NCI-H82 treated with DMSO at 0.1 percent for 48 hours (cell line): ENCODE measurements around the gene ADAP2.
"Not testable (repeated sequence)": the region's sequence is repeated elsewhere in the genome, so short reads cannot be mapped to it uniquely, and the experiment has no call there.

Source experiments
- DNase-seq: peaks from one replicate; lab custom pipeline; 2025; ENCODE audit not compliant: unreplicated experiment; lab: John Stamatoyannopoulos, UW

The ADAP2 gene

DNA sequence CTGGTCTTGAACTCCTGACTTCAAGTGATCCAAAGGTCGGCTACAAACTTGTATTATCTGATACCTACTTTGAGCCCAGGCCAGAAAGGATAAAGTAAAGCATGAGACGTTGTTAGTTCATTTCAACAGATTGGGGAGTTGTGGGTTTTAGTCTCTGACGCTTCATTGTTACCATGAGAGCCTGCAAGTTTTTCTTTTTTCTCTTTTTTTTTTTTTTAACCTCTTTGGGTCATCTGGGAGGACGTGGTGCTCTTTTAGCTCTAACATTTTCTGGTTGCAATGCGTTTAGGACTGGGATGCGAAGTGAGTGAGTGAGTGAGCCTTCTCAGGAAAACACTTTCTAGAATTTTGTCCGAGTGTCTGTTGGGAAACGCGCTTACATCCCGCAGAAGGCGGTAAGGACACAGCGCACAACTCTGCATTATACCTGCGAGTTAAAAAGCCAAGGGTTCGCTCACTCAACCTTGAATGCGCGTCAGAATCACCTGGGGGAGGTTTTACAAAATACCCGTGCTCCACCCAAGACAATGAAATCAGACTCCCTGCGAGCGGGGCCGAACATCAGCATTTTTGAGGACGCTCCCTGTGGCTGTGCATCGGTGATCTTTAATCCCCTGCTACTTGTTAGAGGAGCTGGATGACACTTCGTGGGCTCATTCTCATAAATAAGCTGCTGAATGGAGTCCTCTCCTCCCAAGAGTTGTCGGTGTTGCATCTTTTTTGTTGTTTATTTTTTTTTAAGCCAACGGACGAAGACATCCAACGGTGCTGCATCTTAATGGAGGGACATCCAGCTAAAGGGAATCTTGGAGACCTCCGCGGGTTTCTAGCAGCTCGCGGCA, 48.5 kb downstream of the ADAP2 start:
- no peak for DNase-seq

DNA sequence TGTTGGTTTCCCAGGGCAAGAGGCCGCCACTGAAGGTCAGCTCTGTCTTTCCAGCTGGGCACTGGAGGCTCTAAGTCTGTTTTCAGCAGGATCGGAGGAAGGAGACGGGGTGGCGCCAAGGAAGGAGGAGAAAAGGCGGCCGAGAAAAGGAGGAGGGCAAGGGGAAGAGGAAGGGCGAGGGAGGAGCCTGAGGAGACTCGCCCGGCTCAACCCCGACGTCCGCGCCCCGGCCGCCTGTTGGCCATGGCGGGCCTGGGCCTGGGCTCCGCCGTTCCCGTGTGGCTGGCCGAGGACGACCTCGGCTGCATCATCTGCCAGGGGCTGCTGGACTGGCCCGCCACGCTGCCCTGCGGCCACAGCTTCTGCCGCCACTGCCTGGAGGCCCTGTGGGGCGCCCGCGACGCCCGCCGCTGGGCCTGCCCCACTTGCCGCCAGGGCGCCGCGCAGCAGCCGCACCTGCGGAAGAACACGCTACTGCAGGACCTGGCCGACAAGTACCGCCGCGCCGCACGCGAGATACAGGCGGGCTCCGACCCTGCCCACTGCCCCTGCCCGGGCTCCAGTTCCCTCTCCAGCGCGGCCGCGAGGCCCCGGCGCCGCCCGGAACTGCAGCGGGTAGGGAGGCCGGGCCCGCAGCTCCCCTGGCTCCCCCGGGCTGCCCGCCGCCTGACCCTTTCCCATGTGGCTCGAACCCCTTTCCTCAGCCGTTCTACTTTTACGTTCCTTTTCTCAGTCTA, 49.3 kb downstream of the ADAP2 start, which contains the start of gene RNF135:
RNF135 (plus strand) TSS at position 209 of the 737 bp plus-strand sequence; CDS start at position 244, 35 bp downstream.
- DNase-seq, result peak; percentile 62

DNA sequence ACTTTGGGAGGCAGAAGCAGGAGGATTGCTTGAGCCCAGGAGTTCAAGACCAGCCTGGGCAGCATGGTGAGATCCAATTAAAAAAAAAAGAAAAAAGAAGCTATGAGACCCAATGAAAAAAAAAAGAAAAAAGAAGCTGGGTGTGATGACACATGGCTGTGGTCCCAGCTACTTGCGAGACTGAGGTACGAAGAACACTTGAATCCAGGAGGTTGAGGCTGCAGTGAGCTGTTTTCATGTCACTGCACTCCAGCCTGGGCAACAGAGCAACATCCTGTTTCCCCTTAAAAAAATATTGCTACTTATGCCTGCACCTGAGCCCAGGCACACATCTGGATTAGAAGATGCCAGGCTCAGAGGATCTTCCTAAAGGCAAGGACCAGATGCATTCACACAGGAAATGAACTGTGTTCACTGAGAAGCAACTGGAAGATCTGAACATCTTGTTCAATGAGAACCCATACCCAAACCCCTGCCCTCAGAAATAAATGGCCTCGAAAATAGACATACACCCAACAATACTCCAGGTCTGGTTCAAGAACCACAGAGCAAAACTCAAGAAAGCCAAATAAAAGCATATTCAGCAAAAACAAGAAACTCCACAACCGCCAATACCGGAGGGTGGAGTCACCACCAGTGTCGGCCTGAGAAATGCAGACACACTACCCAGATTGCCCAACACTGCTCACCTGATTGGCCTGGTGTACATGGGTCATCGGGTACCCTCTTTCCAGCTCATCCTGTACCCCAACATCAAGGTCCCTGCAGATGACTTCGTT, 53.5 kb downstream of the ADAP2 start:
- no peak for DNase-seq

DNA sequence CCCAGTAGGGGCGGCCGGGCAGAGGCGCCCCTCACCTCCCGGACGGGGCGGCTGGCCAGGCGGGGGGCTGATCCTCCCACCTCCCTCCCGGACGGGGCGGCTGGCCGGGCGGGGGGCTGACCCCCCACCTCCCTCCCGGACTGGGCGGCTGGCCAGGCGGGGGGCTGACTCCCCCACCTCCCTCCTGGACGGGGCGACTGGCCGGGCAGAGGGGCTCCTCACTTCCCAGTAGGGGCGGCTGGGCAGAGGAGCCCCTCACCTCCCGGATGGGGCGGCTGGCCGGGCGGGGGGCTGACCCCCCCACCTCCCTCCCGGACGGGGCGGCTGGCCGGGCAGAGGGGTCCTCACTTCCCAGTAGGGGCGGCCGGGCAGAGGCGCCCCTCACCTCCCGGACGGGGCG, 58.2 kb downstream of the ADAP2 start:
- DNase-seq, result not testable (repeated sequence)

DNA sequence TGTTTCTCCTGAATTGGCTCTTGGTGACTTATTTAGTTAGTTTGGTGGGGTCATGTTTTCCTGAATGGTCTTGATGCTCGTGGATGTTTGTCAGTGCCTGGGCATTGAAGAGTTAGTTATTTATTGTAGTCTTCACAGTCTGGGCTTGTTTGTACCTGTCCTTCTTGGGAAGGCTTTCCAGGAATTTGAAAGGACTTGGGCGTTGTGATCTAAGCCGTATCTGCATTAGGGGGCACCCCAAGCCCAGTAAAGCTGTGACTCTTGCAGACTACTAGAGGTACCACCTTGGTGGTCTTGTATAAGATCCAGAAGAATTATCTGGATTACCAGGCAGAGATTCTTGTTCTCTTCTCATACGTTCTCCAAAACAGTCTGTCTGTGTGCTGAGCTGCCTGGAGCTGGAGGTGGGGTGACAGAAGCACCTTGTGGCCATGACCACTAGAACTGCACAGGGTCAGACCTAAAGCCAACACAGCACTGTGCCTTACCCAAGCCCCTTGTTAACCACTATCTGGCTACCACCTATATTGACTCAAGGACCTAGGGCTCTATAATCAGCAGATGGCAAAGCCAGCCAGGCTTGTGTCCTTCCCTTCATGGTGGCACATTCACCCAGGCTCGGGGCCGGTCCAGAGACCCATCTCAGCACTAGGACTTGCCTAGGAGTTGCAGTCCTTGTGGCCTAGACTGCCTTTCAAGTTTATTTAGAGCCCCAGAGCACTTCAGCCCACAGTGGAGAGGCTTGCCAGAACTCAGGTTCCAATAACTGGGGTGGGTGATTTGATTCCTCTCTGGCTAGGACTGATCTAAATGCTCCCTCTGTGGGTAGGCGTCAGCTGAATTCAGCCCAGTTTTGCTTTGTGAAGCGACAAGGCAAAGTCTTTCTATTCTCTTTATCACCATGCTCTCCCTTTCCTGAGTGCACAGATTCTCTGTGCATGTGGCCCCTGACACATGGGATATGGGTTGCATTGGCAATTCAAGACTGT, 60.1 kb downstream of the ADAP2 start:
- DNase-seq, result no peak

DNA sequence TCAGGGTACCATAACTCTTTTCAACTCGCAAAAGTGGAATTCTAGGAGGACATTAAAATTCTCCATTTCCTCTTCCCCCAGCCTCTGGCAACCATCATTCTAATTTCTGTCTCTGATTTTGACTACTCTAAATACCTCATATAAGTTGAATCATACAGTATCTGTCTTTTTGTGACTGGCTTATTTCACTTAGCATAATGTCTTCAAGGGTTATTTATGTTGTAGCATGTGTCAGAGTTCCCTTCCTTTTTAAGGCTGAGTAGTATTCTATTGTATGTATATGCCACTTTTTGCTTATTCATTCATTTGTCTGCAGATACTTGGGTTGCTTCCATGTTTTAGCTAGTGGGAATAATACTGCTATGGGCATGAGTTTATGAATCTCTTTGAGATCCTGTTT, 61.1 kb downstream of the ADAP2 start:
- no peak for DNase-seq

DNA sequence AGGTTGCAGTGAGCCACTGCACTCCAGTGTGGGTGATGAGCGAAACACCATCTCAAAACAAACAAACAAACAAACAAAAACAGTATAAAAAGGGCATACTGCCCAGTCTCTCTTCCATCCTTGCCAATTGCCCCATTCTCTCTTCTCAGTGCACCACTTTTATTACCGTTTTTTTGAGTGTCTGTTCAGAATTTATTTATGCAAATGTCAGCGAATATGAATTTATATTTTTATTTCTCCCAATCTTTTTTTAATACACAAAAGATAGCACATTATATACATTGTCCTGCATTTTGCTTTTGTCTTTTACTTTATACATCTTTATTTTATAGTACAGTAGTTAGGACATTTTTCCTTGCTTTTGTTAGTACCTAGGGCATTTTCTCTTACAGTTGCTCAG, 68.7 kb downstream of the ADAP2 start:
- no peak for DNase-seq

DNA sequence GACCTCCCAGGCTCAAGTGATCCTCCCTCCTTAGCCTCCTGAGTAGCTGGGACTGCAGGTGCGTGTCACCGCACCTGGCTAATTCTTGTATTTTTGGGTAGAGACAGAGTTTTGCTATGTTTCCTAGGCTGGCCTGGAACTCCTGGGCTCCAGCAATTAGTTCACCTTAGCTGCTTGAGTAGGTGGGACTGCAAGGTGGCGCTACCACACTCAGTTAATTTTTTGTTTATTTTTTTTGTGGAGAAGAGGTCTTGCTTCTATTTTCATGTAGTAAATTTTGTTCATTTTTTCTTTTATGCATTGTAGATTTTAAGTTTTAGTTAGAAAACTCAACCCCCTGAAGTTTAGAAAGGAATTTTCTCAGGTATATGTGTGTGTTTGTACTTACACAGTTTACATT, 70.8 kb downstream of the ADAP2 start:
- no peak for DNase-seq

DNA sequence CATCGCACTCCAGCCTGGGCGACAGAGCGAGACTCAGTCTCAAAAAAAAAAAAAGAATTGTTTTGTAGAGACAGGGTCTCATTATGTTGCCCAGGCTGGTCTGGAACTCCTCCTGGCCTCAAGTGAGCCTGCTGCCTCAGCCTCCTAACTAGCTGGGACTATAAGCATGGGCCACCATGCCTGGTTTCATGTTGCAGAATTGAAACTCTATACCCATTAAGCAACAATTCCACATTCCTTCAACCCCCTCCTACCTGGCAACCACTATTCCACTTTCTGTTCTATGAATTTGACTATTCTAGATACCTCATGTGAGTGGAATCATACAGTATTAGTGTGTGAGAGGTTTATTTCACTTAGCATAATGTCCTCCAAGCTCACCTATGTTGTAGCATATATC, 73.6 kb downstream of the ADAP2 start:
- DNase-seq, result no peak

DNA sequence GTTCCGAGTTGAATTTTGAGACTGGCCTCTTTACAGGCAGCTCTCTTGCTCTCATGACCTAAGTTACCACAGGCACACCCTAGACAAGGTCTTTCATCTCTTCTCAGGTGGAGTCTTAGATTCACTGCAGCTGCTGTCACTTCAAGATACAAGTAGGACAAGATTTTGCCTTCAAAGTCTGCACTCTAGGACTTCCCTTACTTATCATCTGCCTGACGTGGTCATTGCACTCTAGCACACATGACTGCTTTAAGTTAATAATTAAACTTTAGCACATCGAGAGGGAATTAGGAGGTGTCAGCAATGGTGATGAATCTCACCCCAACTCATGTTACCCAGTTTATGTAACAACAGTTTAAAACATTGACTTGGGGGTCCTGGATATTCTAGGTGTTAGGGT, 74.7 kb downstream of the ADAP2 start:
- no peak for DNase-seq

DNA sequence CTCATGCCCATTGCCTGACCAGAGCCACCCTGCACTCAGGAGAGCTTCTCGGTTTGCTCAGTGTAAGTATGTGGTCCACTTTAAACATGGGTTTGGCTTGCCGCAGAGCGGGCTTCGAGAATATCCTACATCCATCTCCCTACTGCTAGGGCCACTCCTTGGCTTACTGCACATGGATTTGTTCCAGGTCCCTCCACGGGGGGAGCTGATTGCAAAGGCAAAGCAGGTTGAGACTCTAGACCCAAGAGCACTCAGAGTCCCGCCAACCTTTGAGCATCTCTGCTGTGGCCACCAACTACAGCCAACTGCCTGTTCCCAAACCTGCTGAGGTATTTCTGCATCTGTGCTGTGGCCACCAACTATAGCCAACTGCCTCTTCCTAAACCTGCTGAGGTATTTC, 75.5 kb downstream of the ADAP2 start:
- no peak for DNase-seq

DNA sequence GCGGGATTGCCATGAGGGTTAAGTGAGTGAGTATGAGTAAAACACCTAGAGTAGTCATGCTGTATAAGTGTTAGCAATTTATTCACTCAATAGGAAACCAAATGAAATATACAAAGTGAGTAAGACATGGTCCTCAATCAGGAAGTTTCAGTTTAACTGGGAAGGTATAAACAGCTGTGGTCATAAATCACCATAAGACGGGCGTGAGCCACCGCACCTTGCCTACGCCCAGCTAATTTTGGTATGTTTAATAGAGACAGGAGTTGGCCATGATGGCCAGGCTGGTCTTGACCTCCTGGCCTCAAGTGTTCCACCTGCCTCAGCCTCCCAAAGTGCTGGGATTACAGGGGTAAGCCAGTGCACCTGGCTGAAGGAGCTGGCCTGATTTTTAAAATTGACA, 76.1 kb downstream of the ADAP2 start:
- no peak for DNase-seq

DNA sequence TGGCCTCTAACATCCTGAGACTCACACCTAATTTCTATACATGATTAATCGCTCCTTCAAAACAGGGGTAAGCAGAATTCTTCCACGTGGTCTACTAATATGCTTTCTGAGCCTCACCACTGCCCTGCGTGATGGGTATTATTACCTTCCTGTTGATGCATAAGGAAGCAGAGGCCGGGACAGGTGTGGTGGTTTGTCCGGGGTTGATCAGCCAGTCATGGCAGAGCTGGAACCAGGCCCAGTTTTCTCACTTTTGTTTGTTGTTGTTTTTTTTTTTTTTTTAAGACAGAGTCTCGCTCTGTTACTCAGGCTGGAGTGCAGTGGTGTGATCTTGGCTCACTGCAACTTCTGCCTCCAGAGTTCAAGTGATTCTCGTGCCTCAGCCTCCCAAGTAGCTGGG, 80.3 kb downstream of the ADAP2 start:
- DNase-seq, result no peak

DNA sequence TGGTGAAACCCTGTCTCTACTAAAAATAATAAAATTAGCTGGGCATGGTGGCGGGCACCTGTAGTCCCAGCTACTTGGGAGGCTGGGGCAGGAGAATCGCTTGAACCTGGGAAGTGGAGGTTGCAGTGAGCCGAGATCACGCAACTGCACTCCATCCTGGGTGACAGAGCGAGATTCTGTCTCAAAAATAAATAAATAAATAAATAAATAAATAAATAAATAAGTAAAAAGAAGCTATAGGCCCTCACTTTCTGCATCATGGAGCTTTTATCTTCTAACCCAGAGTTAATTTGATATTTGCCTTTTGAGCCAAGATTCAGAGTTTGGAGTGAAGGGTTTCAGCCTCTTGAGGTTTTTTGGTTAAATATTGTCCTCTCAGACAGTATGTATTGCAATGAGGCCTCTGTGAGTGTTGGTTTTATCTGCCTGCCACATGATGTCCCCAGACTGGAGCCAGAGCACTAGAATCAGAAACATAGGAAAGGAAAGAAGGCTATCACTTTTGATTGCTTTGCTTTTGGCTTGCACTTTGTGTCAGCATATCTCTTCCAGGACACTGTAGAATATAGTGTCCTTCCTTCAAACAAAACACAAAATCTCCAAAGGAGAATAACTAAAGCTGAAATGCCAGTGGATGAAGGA, 81.6 kb downstream of the ADAP2 start:
- DNase-seq, result no peak

DNA sequence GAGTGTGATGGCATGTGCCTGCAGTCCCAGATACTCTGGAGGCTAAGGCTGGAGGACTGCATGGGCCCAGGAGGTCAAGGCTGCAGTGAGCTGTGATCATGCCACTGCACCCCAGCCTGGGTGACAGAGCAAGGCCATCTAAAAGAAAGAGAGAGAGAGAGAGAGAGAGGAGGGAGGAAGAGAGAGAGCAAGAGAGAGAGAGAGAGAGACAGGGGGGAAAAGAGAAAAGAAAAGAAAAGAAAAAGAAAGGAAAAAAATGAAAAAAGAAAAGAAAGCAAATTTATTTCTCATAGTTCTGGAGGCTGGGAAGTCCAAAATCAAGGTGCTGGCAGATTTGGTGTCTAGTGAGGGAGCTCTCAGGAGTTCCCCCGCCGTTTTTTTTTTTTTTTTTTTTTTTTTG, 82.4 kb downstream of the ADAP2 start:
- no peak for DNase-seq

DNA sequence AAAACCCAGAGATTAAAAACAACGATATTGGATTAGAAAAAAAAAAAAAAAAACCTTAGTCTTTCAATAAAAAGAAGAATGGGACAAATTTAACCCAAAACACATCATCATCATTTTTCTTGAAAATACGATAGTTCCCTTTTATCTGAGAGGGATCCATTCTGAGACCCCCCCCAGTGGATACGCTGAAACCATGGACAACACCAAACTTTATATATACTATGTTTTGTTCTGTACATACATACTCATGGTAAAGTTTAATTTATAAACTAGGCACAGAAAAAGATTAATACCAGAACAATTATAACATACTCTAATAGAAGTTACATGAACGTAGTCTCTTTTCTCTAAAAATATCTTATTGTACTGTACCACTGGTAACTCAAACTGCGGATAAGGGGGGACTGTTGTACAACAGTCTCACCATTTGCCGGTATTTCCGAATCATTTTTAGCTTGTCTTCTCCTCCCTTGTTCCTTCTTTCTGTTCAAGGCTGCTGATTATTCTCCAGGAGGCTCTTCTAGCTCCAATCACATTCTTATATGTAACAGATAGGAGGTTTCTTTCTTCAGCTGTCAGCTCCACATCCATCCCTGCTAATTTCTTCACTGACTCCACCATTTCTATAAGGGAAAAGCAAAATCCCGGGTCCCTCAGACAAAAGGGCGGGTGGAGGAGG, 86.1 kb downstream of the ADAP2 start:
- no peak for DNase-seq

DNA sequence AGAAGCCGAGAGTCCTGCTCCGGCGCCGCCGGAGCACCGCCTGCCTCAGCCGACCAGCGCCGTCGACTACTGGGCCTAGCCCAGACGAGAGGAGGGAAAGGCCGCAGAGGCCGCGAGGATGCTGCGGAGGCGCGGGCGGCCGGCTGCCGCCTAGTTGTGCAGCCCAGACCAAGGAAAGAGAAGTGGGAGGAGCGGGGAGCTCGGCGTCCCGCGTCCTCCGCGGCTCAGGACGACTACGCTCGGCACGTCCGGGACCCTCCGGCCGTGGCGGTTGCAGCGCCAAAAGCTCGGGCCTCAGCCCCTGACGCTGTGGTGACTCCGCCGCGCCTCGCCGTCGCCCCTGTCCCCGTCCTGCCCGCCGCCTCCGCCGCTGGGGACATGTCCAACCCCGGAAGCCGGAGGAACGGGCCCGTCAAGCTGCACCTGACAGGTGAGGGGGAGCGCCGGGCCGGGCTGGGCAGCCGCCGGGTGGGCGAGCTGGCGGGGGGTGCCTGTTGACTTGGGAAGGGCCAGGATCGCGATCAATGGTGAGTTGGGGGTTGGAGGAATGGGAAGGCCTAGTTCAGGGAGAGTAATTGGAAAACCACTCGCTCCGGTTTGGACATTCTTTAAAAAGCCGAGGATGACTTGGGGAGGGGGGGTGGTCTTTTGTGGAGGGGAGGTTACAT, 86.8 kb downstream of the ADAP2 start:
- no peak for DNase-seq
